EL (cell line): ENCODE measurements around the gene CCDC91.
"Not testable (repeated sequence)": the region's sequence is repeated elsewhere in the genome, so short reads cannot be mapped to it uniquely, and the experiment has no call there.

Source experiments
- DNase-seq: peaks from one replicate; pipeline ENCODE4 v3.0.0-alpha.2; 2016

Gene CCDC91

GRCh38 chr12:28379779-28380178, 189.5 kb downstream of the CCDC91 start:
- not testable (repeated sequence) for DNase-seq

GRCh38 chr12:28383368-28383767, 193.1 kb downstream of the CCDC91 start:
- DNase-seq = no peak

GRCh38 chr12:28388879-28389278, 198.6 kb downstream of the CCDC91 start:
- DNase-seq = no peak

GRCh38 chr12:28390206-28390605, 199.9 kb downstream of the CCDC91 start:
- no peak for DNase-seq

- DNase-seq = no peak
Measured at GRCh38 chr12:28390761-28391385, 200.6 kb downstream of the CCDC91 start.

- DNase-seq = peak; percentile 2
Measured at GRCh38 chr12:28409892-28410291, 219.6 kb downstream of the CCDC91 start.

- DNase-seq = no peak
Measured at GRCh38 chr12:28413460-28414109, 223.3 kb downstream of the CCDC91 start.

- DNase-seq = peak; percentile 76
Measured at GRCh38 chr12:28415755-28416154, 225.5 kb downstream of the CCDC91 start.

- DNase-seq = no peak
Measured at GRCh38 chr12:28421374-28421773, 231.1 kb downstream of the CCDC91 start.

- DNase-seq = no peak
Measured at GRCh38 chr12:28424965-28425364, 234.7 kb downstream of the CCDC91 start.

- no peak for DNase-seq
Measured at GRCh38 chr12:28425526-28425925, 235.3 kb downstream of the CCDC91 start.

- DNase-seq = no peak
Measured at GRCh38 chr12:28427046-28427445, 236.8 kb downstream of the CCDC91 start.

GRCh38 chr12:28440081-28440608, 249.9 kb downstream of the CCDC91 start:
- DNase-seq = no peak

- no peak for DNase-seq
Measured at GRCh38 chr12:28442101-28442500, 251.8 kb downstream of the CCDC91 start.

GRCh38 chr12:28443337-28443736, 253.1 kb downstream of the CCDC91 start:
- no peak for DNase-seq

- DNase-seq = peak; percentile 2
Measured at GRCh38 chr12:28446031-28446430, 255.8 kb downstream of the CCDC91 start.

GRCh38 chr12:28453686-28454085, 263.4 kb downstream of the CCDC91 start:
- no peak for DNase-seq

- DNase-seq = no peak
Measured at GRCh38 chr12:28456934-28457710, 266.9 kb downstream of the CCDC91 start.

- DNase-seq = no peak
Measured at GRCh38 chr12:28457785-28458184, 267.5 kb downstream of the CCDC91 start.

- DNase-seq = no peak
Measured at GRCh38 chr12:28459481-28459880, 269.2 kb downstream of the CCDC91 start.

- no peak for DNase-seq
Measured at GRCh38 chr12:28460420-28461130, 270.3 kb downstream of the CCDC91 start.

GRCh38 chr12:28463396-28463795, 273.1 kb downstream of the CCDC91 start:
- DNase-seq = no peak

- not testable (repeated sequence) for DNase-seq
Measured at GRCh38 chr12:28471762-28472161, 281.5 kb downstream of the CCDC91 start.
